A549 treated with dexamethasone at 1 μM for 4 hours (cell line): ENCODE results near the gene CUEDC2. TPM values are rescaled to one million over a fixed set of nuclear protein-coding genes. Genes with fewer than 3 reads are reported as not detected.

Experiments used
- total RNA-seq: library from RNA; stranded (reverse); fragments of 200-300 nt; extraction: Qiagen RNA extraction; gene quantifications from 5 replicates; pipeline ENCODE4 v1.2.3, GENCODE V29; 2022

CUEDC2 gene, protein sequence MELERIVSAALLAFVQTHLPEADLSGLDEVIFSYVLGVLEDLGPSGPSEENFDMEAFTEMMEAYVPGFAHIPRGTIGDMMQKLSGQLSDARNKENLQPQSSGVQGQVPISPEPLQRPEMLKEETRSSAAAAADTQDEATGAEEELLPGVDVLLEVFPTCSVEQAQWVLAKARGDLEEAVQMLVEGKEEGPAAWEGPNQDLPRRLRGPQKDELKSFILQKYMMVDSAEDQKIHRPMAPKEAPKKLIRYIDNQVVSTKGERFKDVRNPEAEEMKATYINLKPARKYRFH
- total RNA-seq: 57.5 to 64.7 TPM (median 60.7 TPM) in 5 replicates

DNA sequence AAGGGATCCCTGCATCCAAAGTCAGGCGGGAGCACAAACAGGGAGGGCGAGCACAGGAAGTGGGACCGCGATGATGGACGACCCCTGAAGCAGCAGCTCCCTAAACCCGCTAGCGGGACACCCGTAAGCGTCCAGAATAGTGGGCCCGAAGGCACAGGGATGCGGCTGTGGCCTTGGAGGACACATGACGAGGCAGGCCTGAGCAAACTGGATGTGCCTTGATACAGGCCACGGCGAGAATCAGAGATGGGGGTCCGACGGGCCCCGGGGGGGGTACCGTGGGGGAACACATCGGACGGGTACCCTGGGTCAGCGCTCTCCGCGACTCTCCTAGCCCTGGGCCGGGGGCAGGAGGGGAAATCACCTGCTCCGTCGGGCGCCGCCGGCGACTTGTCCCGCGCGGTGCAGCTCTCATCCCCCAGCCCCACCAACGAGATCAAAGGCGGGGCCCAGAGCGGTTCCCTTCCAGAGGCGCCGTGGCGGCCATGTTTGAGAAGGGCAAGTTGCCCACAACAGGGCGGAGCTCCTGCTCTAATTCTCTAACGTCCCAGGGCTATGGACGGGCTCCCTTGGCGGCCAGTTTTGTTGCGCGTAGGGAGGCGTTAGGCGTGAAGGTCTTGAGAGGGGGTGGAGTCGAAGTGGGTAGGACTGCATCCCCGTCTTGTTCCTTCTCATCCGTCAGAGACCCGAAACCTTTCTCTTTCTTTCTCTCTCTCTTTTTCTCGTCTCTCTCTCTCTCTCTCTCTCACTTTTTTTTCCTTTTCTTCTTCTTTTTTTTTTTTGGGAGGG lies at the start of gene CUEDC2:
Gene CUEDC2, minus strand, starts transcription at position 413 of the 789 bp plus-strand sequence. CDS start 7,386 bp downstream, outside the sequence.

DNA sequence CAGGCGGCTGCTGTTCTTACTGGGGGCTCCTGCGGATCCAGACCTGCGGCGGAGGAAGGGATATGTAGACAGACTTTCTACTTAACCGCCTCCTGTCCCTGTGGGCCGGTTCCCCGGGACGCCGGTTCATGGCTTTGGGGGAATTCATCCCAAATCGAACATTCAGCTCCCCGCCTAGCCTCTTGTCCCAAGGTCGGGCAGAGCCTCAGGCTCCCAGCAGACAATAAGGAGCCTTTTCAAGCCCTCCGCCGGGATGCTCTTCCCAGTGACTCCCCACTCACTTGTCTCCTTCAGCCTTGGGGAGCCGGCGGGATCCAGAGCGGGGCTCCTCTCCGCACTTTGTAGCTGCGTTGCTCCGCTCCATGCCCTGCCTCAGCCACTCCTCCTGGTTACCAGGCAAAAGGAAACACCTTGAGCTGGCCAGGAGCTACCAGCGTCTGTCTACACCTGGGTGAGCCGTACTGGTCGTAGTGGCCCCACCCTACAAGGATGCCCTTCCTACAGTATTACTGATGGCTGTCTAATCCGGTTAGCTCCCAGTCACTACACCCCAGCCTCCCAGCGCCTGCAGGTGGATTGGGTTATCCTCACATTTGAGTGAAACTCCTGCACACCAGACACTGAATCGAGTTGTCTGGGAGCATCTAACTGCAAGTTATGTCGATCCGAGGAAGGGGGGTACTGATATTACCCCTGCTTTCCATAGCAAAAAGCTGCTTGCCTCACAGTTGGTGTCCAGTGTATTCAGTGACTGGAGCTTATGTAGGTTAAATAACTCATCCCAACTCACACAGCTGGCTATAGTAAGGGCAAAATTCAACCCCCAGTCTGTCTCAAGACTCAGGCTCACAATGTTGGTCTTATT lies 19.0 kb upstream of the CUEDC2 start, which contains the start of gene C10orf95:
Gene C10orf95, minus strand, starts transcription at position 439 of the 865 bp plus-strand sequence. CDS start 450 bp downstream, outside the sequence.

DNA sequence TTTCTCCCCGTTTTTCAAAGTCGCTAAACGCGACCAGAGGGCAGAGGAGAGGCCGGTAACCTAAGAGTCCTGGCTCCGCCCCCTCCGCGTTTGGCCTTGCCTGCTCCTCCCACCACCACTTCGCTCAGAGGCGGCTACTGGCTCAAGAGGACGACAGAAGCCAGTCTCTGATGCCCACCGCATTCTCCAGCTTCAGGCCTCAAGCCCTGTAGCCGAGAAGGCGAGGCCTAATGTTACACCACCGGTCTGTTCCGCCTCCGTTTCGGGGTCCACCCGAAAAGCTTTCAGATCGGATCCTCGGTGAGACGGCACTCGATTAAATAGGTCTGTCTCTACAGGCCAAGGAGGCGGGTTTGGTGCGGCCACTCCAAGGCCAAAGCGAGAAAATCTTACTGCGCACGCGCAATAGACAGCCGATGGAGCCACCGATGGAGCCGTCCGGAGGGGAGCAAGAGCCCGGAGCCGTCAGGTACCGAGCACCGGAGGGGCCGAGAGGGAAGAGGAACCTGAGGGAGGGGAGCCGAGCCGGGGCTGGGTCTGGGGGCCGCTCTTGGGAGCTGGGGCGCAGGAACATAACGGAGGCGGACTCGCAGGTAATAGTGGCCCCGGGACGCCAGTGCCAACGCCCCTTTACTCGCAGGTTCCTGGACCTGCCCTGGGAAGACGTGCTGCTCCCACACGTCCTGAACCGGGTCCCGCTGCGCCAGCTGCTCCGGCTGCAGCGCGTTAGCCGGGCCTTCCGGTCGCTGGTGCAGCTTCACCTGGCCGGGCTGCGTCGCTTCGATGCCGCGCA lies 11.5 kb downstream of the CUEDC2 start, which contains the start of gene FBXL15:
Gene FBXL15, plus strand, starts transcription at position 123 of the 793 bp plus-strand sequence. Its CDS starts 294 bp downstream, at position 417.

DNA sequence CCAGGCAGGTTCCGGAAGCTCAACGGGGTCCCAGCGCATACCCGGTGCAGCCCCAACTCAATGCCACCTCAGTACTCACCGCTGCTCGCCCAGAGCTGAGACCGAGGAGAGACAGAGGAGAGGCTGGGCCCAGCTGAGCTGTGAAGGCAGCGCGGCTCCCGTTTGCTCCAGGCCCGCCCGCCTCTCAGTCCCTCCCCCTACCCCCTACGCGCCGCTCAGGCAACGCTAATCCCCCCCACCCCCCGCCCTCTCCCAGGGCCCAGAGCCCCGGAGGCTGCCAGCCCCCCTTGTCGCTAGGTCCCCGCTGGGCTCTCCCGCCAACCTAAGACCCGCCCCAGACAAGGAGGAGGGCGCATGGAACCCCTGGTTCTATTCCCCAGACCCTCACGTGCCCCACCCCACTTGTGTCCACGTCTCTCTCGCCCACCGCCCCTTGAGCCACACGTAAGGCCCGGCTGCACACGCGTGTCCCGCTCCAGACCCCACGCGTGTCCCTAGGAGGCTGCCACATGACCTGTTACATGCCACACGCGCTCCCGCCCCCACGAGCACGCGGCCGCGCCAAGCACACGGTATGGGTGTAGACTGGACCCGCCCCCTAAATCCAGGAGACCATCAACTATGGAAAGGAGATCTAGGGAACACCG lies 13.6 kb downstream of the CUEDC2 start, which contains the start of gene PSD:
Gene PSD, minus strand, starts transcription at position 164 of the 647 bp plus-strand sequence. CDS start 1,747 bp downstream, outside the sequence.

DNA sequence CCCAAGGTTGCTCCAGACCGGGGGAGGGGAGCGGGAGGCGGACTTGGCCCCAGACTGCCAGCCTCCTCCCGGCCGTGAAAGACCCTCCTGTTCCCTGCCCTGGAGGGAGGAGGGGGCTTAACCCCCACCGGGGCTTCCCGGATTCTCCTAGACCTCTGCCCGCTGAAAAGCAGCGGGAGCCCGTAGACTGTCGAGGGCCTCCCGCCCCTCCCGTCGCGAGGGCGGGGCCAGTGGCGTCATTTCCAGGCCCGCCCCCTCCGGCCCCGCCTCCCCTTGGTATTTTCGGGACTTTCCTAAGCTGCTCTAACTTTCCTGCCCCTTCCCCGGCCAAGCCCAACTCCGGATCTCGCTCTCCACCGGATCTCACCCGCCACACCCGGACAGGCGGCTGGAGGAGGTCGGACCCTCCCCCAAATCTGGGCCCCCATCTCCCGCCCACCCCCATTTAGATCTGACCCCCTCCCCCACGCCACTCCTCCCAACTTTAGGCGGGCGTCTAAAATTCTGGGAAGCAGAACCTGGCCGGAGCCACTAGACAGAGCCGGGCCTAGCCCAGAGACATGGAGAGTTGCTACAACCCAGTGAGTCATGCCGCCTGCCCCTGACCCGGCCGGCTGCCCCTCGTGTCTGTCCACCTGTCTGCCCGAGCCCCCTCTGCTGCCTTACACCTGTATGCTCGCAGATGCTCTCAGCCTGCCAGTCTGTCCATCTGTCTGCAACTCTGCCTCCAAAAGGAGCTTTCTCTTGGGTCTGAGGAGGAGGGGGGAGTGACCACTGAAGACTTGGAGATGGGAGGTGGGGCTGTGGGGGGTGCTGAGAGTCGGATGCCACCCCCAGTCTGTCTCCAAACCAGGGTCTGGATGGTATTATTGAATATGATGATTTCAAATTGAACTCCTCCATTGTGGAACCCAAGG lies 36.7 kb downstream of the CUEDC2 start, which contains the start of gene NFKB2:
Gene NFKB2, plus strand, starts transcription at position 306 of the 917 bp plus-strand sequence. Its CDS starts 255 bp downstream, at position 561.

Other genes with a start within 250 kb of the CUEDC2 start
- gene ELOVL3, start 206.3 kb downstream of the CUEDC2 start, total RNA-seq: 0.21 to 0.37 TPM (median 0.34 TPM) in 5 replicates
- 0.89 to 1.5 TPM (median 1.1 TPM) in 5 replicates for gene PITX3, start 191.1 kb downstream of the CUEDC2 start, total RNA-seq
- gene GBF1, start 187.0 kb downstream of the CUEDC2 start, total RNA-seq: 16.6 to 29.9 TPM (median 28.2 TPM) in 5 replicates
- 35.3 to 54.1 TPM (median 45.2 TPM) in 5 replicates for gene NFKB2, start 36.9 kb downstream of the CUEDC2 start, total RNA-seq
- gene PSD, start 13.8 kb downstream of the CUEDC2 start, total RNA-seq: 0.11 to 0.68 TPM (median 0.38 TPM) in 5 replicates
- gene FBXL15, start 11.7 kb downstream of the CUEDC2 start, total RNA-seq: 5.8 to 9.3 TPM (median 6.9 TPM) in 5 replicates
- gene C10orf95, start 19.0 kb upstream of the CUEDC2 start, total RNA-seq: 0.07 to 0.25 TPM (median 0.13 TPM) in 5 replicates
- 87.6 to 99.5 TPM (median 95.9 TPM) in 5 replicates for gene ACTR1A, start 70.1 kb upstream of the CUEDC2 start, total RNA-seq
- gene SUFU, start 71.4 kb upstream of the CUEDC2 start, total RNA-seq: 5.0 to 7.8 TPM (median 6.9 TPM) in 5 replicates
- 42.9 to 55.7 TPM (median 54.4 TPM) in 5 replicates for gene TRIM8, start 211.9 kb upstream of the CUEDC2 start, total RNA-seq